RWPE2 (cell line): ENCODE data around the gene CCDC6.
A peak's percentile ranks its signal among the peaks of the same experiment; 100 is the strongest.

Experiments used
- ATAC-seq: fragments of 200-7000 bp; cut with Tn5 transposase; 3 replicates; pipeline ENCODE4 v1.9.1; 2021; ENCODE audit warnings: low read depth
- DNase-seq: peaks from one replicate; pipeline ENCODE4 v3.0.0-alpha.2; 2020; ENCODE audit warnings: low spot score
- H3K27ac ChIP-seq: fragments of 450-650 bp; 2 replicates; pipeline ENCODE4 v1.5.1; 2017; ENCODE audit warnings: mild to moderate bottlenecking; ENCODE audit not compliant: poor library complexity, severe bottlenecking
- H3K27me3 ChIP-seq: fragments of 250-450 bp; sonication (Bioruptor Pico); 2 replicates; pipeline ENCODE4 v1.5.1; 2021; ENCODE audit warnings: mild to moderate bottlenecking, moderate library complexity; ENCODE audit not compliant: insufficient read depth, poor library complexity, severe bottlenecking
- H3K36me3 ChIP-seq: fragments of 250-450 bp; sonication (Bioruptor Pico); 2 replicates; pipeline ENCODE4 v1.5.1; 2020; ENCODE audit warnings: low read depth, mild to moderate bottlenecking, moderate library complexity
- H3K4me1 ChIP-seq: fragments of 250-450 bp; sonication (Bioruptor Pico); 2 replicates; pipeline ENCODE4 v1.5.1; 2021; ENCODE audit warnings: mild to moderate bottlenecking, moderate library complexity; ENCODE audit not compliant: insufficient read depth, poor library complexity, severe bottlenecking
- H3K4me3 ChIP-seq: fragments of 250-450 bp; sonication (Bioruptor Pico); 2 replicates; pipeline ENCODE4 v1.5.1; 2021; ENCODE audit warnings: mild to moderate bottlenecking, moderate library complexity; ENCODE audit not compliant: severe bottlenecking
- H3K9me3 ChIP-seq: fragments of 250-450 bp; sonication (Bioruptor Pico); 2 replicates; pipeline ENCODE4 v1.5.1; 2021; ENCODE audit warnings: mild to moderate bottlenecking, moderate library complexity; ENCODE audit not compliant: severe bottlenecking
- TF ChIP-seq, protein P1 (sequence below): fragments of 450-650 bp; IDR thresholded peaks from one replicate; pipeline ENCODE4 v1.5.1; 2017; ENCODE audit warnings: mild to moderate bottlenecking, moderate library complexity; ENCODE audit not compliant: poor library complexity, severe bottlenecking

Gene CCDC6

DNA sequence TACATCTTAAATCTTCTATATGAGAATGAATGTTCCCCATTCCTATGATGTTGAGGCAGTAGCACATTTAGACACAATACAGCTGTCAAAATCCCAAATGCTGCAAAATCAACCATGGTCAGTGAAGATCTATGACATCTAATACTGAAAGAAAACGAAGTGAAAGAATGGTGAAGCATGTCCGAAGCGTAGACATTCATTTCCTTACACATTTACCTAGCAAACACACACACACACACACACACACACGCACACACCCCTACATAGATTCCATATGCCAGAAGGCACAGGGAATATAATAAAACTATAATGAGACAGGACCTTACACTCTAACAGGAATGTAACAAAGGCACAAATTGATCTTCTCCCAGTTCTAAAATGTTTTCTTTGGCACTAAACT lies 32.5 kb downstream of the CCDC6 start:
- Histone ChIP-seq H3K27me3 (no peaks in the 10 kb centered on the region), H3K27ac (peak overlapping the region; percentile 35), H3K36me3 (no peaks in the 10 kb centered on the region), H3K4me1 (peaks cover 23% of the 10 kb centered on the region), H3K4me3 (no peak overlapping the region), H3K9me3 (no peaks in the 10 kb centered on the region)
- TF ChIP-seq, protein P1, sequence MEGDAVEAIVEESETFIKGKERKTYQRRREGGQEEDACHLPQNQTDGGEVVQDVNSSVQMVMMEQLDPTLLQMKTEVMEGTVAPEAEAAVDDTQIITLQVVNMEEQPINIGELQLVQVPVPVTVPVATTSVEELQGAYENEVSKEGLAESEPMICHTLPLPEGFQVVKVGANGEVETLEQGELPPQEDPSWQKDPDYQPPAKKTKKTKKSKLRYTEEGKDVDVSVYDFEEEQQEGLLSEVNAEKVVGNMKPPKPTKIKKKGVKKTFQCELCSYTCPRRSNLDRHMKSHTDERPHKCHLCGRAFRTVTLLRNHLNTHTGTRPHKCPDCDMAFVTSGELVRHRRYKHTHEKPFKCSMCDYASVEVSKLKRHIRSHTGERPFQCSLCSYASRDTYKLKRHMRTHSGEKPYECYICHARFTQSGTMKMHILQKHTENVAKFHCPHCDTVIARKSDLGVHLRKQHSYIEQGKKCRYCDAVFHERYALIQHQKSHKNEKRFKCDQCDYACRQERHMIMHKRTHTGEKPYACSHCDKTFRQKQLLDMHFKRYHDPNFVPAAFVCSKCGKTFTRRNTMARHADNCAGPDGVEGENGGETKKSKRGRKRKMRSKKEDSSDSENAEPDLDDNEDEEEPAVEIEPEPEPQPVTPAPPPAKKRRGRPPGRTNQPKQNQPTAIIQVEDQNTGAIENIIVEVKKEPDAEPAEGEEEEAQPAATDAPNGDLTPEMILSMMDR = no peak
- DNase-seq (no peak), ATAC-seq (no peak)

DNA sequence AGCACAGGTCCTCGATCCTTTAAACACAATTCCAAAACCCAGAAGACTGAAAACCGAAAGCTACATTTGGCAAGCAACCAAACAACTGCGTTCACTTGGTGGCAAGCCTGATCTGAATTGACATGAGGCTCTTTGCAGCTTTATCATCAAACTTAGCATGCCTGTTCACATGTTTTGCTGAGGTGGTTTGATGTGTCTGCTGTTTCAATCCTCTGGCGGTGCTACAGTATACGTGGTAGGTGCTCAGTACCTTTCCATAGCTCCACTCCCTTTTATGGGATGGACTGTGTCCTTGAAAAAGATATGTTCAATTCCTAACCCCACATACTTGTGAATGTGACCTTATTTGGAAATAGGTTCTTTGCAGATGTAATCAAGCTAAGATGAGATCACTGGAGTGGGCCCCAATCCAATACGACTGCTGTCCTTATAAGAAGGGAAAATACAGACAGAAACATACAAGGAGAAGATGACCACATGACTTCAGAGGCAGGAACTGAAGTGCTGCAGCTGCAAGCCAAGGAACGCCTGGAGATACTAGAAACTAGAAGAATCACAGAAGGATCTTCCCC lies 33.4 kb downstream of the CCDC6 start:
- H3K9me3 ChIP-seq = no peaks in the 10 kb centered on the region
- TF ChIP-seq, protein P1 = no peak
- no peak overlapping the region for H3K4me3 ChIP-seq
- DNase-seq = no peak
- H3K4me1 ChIP-seq = peaks cover 23% of the 10 kb centered on the region
- H3K27me3 ChIP-seq = no peaks in the 10 kb centered on the region
- peak overlapping the region; percentile 35 for H3K27ac ChIP-seq
- peak; percentile 68 for ATAC-seq
- no peaks in the 10 kb centered on the region for H3K36me3 ChIP-seq

DNA sequence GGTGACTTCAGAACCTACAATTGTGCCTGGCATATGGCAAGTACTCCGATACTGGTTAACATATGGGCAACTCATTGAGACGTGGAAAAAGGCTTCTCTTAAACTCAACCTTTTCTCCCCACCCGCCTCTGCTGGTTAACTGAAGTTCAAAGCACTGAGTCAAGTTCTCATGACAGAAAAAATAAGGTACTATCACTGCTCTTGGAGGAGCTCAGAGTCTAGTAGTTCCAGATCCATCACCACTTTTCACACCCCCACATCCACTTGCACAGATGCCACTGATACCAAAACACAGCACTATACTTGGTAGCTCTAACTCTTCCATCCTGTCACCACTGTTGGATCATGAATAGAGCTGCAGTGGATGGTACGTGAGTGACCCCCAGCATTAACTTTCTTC lies 36.2 kb downstream of the CCDC6 start:
- ATAC-seq = no peak
- H3K36me3 ChIP-seq = no peaks in the 10 kb centered on the region
- no peaks in the 10 kb centered on the region for H3K27me3 ChIP-seq
- no peak overlapping the region for H3K4me3 ChIP-seq
- H3K9me3 ChIP-seq = no peaks in the 10 kb centered on the region
- TF ChIP-seq, protein P1 = no peak
- peaks cover 11% of the 10 kb centered on the region for H3K4me1 ChIP-seq
- H3K27ac ChIP-seq = no peak overlapping the region
- DNase-seq = no peak

DNA sequence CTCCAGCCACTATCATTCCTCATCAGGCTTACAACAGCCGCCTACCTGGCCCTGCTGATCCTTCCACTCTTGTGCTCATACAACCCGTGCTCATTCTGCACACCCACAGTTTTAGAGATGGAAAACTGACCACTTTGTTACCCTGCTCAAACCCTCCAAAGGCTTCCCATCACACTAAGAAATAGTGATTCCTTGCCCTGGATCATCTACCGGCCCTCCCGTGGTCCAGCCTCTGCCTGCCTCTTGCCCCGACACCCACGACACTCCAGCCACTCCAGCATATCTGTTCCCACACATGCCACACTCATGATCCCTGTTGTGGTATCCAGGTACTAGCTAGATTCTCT lies 36.8 kb downstream of the CCDC6 start:
- DNase-seq = no peak
- Histone ChIP-seq H3K36me3 (no peaks in the 10 kb centered on the region), H3K9me3 (no peaks in the 10 kb centered on the region), H3K4me3 (no peak overlapping the region), H3K27ac (no peak overlapping the region), H3K27me3 (no peaks in the 10 kb centered on the region), H3K4me1 (peaks cover 17% of the 10 kb centered on the region)
- TF ChIP-seq, protein P1 = no peak
- no peak for ATAC-seq

DNA sequence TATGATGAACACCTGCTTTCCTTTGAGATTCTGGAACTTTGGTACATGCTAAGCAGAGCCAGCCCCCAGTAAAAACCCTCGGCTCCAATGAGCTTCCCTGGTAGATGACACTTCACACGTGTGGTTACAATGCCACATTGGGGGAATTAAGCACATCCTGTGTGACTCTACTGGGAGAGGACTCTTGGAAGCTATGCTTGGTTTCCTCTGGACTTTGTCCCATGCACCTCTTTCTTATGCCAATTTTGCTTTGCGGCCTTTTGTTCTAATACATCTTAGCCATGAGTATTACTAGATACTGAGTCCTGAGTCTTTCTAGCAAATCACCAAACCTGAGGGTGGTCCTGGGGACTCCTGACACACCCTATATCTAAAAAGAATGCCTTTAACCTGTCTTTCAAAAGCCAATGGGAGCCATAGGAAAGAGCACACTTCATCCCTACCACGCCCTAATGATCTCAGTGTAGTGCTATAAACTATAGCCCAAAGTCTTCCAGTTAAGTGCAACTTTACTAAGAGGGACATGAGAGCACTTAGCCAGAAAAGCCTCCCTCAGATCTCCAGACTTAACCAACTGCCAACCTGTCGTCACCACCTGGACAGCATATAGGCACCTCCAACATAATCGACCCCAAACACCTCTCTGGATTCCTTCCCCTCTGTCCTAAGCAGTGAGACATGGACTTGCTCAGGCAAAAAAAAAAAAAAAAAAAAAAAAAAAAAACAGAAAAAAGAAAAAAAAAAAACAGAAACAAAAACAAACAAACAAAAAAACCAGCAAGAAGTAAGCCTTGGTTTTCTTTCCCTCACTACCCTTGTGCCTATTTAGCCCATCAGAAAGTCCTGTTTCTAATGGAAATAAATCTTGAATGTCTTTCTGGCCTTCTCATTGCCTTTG lies 37.4 kb downstream of the CCDC6 start:
- no peak for ATAC-seq
- TF ChIP-seq, protein P1 = no peak
- no peak overlapping the region for H3K4me3 ChIP-seq
- no peak overlapping the region for H3K27ac ChIP-seq
- H3K9me3 ChIP-seq = no peaks in the 10 kb centered on the region
- peaks cover 21% of the 10 kb centered on the region for H3K4me1 ChIP-seq
- H3K27me3 ChIP-seq = no peaks in the 10 kb centered on the region
- no peak for DNase-seq
- no peaks in the 10 kb centered on the region for H3K36me3 ChIP-seq
